Measurements from ENCODE around the gene LPXN. TPM values are rescaled to one million over a fixed set of nuclear protein-coding genes. Genes with fewer than 3 reads are reported as not detected.
"Not testable (repeated sequence)": the region's sequence is repeated elsewhere in the genome, so short reads cannot be mapped to it uniquely, and the experiment has no call there.

LPXN gene
- polyA plus RNA-seq, 3 donors = 8.0 to 8.9 (median 8.7) TPM

DNA sequence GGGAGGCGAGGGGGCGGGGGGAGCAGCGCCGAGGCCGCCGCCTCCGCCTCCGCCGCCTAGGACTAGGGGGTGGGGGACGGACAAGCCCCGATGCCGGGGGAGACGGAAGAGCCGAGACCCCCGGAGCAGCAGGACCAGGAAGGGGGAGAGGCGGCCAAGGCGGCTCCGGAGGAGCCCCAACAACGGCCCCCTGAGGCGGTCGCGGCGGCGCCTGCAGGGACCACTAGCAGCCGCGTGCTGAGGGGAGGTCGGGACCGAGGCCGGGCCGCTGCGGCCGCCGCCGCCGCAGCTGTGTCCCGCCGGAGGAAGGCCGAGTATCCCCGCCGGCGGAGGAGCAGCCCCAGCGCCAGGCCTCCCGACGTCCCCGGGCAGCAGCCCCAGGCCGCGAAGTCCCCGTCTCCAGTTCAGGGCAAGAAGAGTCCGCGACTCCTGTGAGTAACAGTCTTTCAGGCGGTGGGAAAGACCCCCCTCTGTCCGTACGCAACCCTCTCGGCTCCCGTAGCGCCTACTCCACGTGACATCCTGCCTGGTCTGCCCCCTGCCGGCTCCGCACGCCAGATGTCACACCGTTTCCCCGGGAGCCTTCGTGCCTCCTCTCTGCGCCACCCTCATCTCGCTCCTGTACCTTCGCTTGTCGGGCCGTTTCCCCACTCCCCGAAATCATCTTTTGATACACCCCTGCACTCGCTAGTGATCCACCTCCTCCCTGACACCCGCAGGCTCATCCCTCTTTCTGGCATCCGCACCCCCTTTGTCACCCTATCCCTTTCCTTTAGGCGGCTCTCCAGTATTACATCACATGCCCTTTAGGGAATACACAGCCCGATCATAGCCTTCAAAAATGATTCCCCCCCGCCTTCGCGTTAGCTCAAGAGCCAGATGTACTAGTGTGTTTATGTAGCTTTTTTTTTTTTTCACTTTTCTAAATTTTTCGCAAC lies 3.8 kb upstream of the LPXN start:
- peak; percentile 92 for DNase-seq

DNA sequence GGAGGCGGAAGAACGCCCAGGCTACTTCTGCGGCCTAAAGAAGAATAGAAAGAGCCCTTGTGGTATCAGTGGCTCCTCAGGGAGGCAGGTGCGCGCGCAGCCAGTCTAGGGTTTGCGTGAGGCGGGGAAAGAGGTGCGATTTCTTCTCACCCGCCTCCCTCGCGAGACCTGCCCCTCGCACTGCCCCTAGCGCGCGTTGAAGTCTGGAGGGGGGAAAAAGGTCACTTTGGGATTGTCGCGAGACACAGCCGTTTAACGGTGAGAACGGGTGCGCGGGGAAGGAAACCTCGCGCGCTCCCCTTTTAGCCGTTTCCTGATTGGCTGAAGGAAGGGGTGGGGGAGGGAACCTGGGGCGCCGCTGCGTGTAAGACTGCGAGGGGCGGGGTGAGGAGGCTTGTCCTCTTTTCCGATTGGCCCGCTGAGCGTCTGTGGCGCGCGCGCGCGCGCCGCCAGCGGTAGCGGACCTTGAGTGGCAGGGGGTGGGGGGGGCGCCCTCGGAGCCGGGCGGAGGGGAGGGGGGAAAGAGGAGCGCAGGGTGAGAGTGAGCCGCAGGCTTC lies 3.1 kb upstream of the LPXN start, which contains the start of gene ZFP91:
TSS of gene ZFP91 (plus strand) at position 429 of the 557 bp plus-strand sequence. CDS start 219 bp downstream, outside the sequence.
- DNase-seq = peak; percentile 98

DNA sequence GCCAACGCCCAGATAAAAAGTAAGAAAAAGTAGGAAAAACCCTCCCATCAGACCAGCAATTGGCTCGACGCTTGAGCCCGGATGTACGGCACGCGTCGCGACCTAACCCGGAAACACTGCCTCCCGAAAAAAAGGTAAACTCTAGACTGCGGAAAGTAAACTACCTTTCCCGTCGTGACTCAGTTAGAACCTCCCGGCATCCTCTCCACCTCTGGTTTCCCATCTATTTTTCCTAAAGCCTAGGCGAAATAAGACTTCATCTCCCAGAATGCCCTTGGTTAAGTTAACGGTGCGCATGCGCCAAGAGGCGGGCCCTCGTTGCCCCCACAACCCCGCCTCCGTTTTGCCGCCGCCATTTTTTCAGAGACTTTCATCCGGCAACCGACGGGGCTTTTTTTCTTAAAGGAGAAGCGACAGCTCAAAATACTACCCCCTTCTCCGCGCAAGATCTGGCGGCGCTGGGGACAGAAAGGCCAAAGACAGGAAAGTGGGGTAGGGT lies 2.5 kb upstream of the LPXN start:
- peak; percentile 98 for DNase-seq

DNA sequence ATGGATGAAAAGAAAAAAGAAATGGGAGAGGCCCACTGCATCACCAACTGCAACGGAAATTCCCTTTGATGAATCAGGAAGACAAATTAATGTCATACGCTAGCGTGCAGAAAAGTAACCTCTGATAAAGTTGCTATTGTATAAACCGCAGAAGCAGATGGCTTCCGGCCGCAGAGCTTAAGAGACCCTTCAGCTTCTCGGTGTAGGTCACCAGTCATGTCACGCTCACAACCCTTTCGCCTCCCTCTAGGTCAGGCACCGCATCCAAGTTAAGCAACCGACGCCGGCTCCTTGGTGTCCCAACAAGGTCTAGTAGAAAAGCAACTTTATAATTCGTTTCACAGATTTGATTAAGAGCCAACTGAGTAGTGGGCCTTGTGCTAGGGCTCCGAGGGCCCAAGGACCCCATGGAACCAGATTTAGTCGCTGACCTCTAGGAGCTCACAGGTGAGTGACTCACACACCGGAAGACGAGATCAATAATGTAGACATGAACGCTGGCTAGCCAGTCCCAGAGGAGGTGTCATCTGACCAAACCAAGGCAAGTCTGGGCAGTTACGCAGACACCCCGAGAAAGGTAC lies 2.0 kb upstream of the LPXN start:
- no peak for DNase-seq

DNA sequence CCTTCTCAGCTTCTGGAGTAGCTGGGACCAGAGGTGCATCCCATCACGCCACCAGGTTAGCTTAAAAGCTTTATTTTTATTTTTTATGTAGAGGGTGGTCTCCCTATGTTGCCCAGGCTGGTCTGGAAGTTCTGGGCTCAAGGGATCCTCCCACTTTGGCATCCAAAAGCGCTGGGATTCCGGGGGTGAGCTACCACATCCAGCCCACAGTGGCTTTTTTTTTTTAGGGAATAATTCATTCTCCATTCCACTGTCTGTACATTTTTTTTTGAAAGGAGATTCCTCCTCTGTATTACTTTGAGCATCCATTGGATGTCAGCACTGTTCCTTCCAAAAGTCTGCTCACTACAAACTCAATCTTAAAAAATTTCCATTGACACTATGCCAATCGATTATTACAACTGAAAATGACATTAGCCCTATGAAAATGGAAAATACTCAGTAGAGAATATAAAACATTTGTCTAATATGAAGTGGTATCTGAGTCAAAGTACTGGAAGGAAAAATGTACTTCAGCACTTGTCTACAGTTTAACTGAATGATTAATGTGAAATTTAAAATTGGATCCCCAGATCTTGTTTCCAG lies 1.3 kb upstream of the LPXN start:
- DNase-seq = peak; percentile 9

DNA sequence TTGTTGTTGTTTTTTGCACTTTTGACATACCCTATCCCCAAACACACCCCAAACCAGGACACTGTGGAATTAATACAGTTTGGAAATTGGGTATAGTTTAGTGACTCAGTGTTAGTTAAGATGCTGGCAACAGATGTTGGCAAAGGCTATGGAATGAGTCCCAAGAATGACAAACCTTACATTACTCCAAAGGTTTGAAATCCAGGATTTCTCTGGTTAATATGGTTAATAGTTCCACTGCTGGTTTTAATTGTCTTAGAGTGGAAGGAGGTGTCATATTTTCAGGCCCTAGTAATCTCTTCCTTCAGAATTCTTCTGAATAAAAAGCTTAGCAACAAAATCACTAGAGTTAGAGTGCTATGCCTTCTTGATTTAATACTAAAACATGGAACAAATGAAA lies 775 bp downstream of the LPXN start:
- no peak for DNase-seq

DNA sequence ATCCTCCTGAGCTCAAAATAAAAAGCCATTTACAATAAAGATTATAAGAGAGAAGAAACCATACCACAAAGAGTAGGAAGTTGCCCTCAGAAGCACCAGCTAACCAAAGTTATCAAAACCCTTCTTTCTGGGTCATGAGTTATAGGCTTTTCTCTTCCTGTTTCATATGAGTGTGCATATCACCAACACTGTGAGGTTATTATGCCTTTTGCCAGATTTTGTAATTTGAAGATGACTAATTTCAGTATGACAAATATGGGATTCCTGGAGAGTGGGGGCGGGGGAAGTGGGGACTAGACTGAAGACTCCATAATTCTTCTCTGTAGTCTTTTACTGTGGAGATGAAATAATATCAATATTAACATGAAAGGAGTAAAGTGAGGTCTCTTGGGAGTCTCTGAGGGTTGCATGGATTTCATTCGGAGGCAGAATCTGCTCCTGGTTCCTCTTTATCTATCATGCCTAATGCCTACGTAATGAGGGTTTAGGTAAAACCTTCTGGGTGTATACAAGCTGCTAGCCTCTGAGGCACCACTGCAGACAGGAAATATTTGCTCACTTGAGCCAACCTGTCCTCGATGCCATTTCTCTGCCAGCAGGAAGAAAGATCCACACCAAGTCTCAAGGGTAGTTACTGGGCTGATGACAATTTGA lies 2.1 kb downstream of the LPXN start:
- DNase-seq = no peak

DNA sequence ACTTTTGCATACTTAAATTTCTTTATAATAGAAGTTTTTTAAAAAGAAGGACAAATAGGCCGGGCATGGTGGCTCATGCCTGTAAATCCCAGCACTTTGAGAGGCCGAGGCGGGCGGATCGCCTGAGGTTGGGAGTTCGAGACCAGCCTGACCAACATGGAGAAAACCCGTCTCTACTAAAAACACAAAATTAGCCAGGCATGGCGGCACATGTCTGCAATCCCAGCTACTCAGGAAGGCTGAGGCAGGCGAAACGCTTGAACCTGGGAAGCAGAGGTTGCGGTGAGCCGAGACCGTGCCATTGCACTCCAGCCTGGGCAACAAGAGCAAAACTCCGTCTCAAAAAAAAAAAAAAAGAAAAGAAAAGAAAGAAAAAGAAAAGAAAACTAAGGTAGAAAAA lies 2.8 kb downstream of the LPXN start:
- not testable (repeated sequence) for DNase-seq

DNA sequence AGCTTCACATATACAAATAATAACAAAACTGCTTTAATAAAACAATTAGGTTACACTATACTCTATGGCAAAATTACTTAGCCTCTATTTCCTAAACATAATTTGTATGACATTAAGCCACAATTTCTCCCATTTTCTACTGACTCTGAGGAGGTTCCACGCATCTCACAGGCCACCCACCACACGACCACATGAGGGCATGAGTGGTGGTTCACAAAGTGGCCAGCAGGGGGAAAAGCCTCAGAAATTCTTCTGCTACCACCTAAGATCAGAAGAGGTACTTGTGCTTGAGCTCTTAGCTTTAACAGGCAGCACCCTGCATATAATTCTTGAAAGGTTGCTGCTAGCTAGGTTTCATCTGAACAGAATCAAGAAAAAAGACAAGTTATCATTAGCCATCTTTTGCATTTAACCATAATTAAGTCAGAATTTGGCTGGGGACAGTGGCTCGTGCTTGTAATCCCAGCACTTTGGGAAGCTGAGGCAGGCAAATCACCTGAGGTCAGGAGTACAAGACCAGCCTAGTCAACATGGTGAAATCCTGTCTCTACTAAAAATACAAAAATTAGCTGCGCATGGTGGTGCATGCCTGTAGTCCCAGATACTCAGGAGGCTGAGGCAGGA lies 7.7 kb downstream of the LPXN start:
- DNase-seq = peak; percentile 30

DNA sequence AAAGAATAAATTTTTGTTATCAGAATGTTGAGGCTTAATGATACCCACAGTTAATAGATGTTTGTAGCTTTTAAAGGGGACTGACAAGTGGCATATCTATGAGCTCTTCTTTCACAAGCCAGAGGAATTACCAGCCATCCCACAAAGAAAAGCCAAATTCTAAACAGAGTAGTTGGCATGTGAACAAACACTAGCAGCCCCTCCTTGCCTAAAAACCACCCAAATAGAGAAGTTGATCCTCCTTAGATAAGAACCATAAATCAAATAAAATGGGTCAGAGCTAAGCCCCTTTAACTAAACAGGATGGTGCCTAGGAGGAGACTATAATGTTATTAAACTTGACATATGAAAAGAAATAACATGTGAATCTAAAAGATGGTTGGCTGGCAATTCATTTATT lies 11.4 kb downstream of the LPXN start:
- DNase-seq = no peak

DNA sequence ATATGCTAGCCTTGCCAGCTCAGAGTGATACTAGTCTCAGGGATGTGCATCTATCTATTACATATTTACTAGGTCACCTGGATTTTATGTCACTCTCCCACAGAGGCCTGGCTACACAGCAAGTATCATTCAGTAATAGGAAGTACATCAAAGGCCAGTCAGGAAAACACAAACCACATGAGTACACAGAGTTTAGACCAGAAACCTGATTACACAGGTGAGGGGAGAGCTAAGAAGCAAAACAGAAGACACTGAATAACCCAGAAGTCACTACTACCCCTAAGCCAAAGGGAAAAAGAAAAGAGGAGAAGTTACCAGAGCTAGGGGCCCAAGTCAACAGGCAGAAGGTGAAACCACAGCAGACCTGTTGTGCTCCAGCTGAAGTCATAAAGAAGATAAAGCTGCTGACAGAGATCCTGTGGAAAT lies 13.3 kb downstream of the LPXN start:
- no peak for DNase-seq

DNA sequence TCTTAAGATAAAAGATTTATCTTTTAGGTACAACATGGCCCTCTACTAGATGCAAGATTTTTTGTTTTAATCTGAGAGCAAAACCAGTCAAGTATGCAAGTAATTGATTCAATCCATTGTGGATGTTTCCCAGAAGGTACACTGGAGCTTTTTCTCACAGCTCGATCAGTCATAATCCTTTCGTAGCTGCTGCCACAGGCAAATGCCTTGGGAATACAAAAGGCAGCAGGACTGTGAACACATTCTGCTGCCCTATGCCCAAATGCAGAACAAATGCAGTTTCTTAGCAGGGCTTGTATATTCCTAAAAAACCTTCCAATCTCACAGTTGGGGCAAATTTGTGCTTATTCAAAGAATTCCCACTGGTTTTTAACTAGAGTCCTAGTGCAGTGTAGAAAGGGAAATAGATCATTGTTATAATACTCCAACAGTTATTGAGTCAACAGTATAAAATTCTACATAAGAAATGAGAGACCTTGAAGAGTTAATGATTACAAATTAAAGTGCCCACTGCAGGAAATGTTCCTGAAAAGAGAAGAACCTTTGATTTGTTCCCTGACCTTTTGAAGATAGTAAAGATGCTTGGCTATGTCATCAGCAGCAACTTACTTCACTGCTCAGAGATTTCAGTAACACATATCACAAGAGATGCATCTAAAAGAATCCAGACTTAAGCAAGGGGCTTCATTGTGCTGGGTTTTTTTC lies 14.1 kb downstream of the LPXN start:
- no peak for DNase-seq

DNA sequence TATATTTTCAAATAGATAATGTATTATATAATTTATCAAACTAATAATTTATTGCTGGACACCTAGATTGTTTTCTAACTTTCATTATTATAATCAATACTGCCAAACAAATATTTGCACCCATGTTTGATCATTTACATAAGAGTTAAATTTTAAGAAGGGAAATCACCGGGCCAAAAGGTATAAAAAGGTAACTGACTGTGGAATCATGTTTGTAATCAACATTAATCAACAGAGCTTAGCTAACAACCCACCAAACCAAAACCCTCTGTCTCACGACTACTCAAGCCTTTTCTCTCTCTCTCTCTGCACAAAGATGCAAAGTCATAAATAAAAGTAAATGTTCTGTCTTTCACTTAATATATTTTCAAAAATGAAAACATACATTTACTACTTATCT lies 14.8 kb downstream of the LPXN start:
- no peak for DNase-seq

DNA sequence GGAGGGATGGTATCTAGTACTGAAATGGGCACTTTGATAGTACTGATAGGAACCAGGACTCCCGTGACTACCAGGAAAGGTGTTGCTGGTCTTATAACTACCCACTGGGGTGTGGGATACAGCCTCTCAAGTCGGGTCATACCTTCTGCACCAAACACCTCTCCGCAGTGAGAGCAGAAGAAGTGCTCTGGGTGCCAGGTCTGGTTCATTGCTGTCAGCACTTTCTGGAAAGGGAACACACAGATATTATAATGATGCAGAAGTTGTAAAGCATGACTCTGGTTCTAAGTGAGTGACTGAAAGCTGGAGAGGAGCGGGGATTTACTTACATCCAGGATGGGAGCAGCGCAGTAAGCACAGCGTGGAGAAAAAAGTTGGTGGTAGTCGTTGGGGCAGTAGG lies 26.0 kb downstream of the LPXN start:
- DNase-seq = no peak

DNA sequence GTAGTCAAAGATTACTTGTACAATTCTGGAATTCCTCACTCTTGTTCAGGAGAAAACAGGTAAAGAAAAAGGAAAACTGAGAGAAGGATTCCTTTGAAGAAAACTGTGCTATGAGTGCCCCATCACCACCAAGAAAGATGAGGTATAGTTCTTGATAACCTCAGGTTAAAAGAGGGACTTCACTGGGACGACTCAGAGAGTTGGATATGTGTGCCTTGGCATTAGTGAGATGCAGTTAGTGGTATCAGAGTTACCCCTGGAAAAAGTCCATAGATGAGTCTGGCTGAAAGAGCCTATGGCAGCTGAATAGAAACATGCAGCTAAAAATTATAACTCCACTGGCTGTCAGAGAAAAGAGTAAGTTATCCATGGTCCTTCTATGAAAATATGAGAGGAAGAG lies 28.8 kb downstream of the LPXN start:
- DNase-seq = no peak

DNA sequence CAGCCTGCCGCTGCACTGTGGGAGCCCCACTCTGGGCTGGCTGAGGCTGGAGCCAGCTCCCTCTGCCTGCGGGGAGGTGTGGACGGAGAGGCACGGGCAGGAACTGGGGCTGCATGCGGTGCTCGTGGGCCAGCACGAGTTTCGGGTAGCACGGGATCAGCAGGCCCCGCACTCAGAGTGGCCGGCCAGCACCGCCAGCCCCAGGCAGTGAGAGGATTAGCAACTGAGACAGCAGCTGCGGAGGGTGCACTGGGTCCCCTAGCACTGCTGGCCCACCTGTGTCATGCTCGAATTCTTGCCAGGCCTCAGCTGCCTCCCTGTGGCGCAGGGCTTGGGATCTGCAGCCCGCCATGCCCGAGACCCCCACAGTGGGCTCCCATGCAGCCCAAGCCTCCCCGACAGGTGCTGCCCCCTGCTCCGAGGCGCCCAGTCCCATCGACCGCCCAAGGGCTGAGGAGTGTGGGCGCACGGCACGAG lies 43.8 kb downstream of the LPXN start:
- DNase-seq = no peak

DNA sequence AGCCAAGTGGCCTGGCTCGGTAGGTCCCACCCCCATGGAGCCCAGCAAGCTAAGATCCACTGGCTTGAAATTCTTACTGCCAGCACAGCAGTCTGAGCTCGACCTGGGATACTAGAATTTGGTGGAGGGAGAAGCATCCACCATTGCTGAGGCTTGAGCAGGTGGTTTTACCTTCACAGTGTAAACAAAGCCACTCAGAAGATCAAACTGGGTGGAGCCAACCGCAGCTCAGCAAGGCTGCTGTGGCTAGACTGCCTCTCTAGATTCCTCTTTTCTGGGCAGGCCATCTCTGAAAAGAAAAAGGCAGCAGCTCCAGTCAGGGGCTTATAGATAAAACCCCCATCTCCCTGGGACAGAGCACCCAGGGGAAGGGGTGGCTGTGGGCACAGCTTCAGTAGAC lies 45.4 kb downstream of the LPXN start:
- DNase-seq = no peak

DNA sequence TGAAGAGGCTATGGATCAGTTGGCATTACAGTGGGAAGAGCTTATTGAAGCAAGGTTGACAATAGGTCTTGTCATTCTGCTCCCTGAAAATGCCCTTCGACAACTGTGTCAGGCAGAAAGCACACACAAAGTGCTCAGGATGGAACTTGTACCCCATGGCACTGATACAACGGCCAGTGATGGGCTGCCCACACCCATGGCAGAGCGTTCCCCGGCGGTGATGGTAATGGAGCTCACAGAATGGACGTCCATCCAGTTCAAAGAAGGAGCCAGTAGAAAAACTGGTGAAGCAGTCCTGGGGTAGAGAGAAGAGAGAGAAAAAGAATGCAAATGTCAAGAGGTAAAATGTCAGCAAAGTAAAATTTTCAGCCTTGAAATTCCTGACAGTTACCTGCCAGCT lies 48.2 kb downstream of the LPXN start:
- DNase-seq = no peak

DNA sequence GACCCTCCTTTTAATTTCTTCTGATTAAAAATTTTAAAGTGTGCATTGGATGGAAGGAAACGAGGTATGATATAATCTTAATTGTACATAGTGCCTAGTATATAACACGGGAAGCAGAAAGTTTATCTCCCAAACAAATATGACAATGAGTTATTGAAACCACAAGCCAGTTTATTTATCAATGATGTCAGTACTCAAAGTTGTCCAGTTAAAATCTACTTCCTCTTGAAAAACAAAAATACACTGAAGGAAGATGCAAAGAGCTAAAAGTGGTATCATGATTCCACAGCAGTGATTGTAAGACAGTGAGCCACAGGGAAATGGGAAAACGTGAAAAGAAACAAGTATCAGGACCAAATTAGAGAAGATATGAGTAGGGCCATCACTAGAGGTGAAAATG lies 48.9 kb downstream of the LPXN start:
- DNase-seq = no peak

DNA sequence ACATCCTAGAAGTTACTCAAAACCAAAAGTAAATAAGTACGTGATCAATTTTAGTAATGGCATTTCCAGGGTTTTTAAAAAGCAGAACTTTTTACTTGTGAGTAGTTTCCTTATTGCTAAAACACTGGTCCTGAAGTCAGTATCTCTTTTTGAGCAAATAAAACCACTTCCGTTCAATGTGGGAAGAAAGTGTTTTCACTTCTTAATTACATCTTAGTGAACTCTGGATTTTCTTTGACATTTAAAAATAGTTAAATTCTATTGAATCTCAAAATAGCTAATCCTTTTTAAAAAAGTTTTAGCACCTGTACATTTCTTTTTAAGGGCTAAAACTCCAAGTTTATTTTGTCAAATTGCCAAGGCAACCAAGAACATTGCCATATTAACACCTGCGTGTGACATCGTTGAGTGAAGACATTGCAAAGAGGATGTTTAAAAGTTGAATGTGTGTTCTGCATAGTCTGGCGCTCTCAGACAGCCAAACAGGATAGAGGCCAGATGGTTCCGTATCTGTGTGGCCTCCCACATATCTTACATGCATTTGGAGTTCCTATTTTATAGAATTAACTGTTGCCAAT lies 50.5 kb downstream of the LPXN start:
- no peak for DNase-seq
